Measurements from ENCODE around the gene IGFL4.

IGFL4 gene

DNA sequence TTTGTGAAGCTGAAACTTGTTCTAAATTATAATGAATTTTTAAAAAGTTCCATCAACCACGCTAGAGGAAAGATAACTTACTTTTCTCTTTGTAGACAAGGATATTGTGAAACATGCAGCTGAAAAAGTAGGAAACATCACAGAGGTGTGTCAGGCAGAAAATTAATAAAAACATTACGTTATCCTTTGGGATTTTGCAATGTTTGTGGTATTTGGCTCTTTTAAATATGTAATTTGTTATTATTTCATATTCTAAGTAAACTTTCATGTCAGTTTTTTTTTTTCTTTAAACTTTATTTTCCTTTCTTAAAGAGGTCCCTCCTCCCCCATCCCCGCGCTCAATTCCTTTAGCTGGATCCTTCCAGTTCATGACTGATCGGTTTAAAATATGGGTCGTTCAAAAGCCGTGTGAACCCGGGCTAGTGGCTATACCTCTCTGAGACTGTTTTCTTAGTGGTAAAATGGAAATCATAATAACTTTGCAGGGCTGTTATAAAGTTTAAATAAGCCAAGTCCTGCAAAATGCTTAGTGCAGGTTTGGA, 46.3 kb downstream of the IGFL4 start:
- DNase-seq (ENCODE audit: low read depth): no peak

DNA sequence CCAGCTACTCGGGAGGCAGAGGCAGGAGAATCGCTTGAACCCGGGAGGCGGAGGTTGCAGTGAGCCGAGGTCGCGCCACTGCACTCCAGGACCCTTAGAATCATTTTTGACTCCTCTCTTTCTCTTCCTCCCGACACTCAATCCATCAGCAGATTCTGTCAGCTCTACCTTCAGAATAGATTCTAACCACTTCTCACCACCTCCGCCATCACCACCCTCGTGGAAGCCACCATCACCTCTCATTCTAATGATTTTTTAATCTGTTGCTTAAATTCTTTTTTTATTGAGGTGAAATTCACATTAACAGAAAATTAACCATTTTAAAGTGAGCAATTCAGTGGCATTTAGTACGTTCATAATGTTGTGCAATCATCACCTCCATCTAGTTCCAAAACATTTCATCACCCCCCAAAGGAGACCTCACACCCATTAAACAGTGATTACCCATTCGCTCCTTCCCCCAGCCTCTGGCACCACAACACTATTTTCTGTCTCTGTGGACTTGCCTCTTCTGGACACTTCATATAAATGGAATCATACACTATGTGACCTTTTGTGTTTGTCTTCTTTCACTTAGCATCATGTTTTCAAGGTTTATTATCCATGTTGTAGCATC, 50.6 kb downstream of the IGFL4 start:
- no peak for DNase-seq (ENCODE audit: low read depth)
